Nephron progenitor cell (in vitro differentiated cells): ENCODE data around the gene SIDT1.

ENCODE experiments used
- DNase-seq: peaks from one replicate; pipeline ENCODE4 v3.0.0; 2021
- H3K27ac Mint-ChIP-seq: 2 replicates; pipeline ENCODE4 v1.8.0; 2021; ENCODE audit warnings: mild to moderate bottlenecking, moderate library complexity, mixed read lengths
- H3K27me3 Mint-ChIP-seq: 2 replicates; pipeline ENCODE4 v1.8.0; 2021; ENCODE audit warnings: mild to moderate bottlenecking, low read depth, mixed read lengths; ENCODE audit not compliant: poor library complexity
- H3K36me3 Mint-ChIP-seq: 2 replicates; pipeline ENCODE4 v1.8.0; 2021; ENCODE audit warnings: low read depth, mixed read lengths
- H3K4me1 Mint-ChIP-seq: 2 replicates; pipeline ENCODE4 v1.8.0; 2021; ENCODE audit warnings: mixed read lengths
- H3K4me3 Mint-ChIP-seq: 2 replicates; pipeline ENCODE4 v1.8.0; 2021; ENCODE audit warnings: mild to moderate bottlenecking, moderate library complexity, mixed read lengths
- H3K9me3 Mint-ChIP-seq: 2 replicates; pipeline ENCODE4 v1.8.0; 2021; ENCODE audit warnings: mild to moderate bottlenecking, moderate library complexity, mixed read lengths
- CTCF ChIP-seq: fragments of 200-600 bp; sonication (generic); IDR thresholded peaks from 2 replicates; pipeline ENCODE4 v1.5.0; 2021; ENCODE audit warnings: antibody characterized with exemption

The SIDT1 gene

GRCh38 chr3:113658107-113658506 lies 125.8 kb downstream of the SIDT1 start:
- Mint-ChIP-seq H3K27ac (no peak overlapping the region), H3K27me3 (no peaks in the 10 kb centered on the region), H3K4me1 (peaks cover 3% of the 10 kb centered on the region), H3K36me3 (peaks cover 71% of the 10 kb centered on the region), H3K4me3 (no peak overlapping the region), H3K9me3 (no peaks in the 10 kb centered on the region)
- no peak for TF ChIP-seq CTCF
- DNase-seq: no peak

- Mint-ChIP-seq H3K4me3 (no peak overlapping the region), H3K27ac (no peak overlapping the region), H3K9me3 (no peaks in the 10 kb centered on the region), H3K4me1 (peaks cover 11% of the 10 kb centered on the region), H3K36me3 (peaks cover 71% of the 10 kb centered on the region), H3K27me3 (no peaks in the 10 kb centered on the region)
- no peak for TF ChIP-seq CTCF
- DNase-seq: no peak
These were observed 126.8 kb downstream of the SIDT1 start for GRCh38 chr3:113659101-113659541.

GRCh38 chr3:113659996-113660395 lies 127.6 kb downstream of the SIDT1 start:
- H3K9me3 Mint-ChIP-seq: no peaks in the 10 kb centered on the region
- H3K27me3 Mint-ChIP-seq: no peaks in the 10 kb centered on the region
- peak overlapping the region; percentile 53 for H3K27ac Mint-ChIP-seq
- no peak for DNase-seq
- peaks cover 70% of the 10 kb centered on the region for H3K36me3 Mint-ChIP-seq
- H3K4me3 Mint-ChIP-seq: no peak overlapping the region
- peaks cover 11% of the 10 kb centered on the region for H3K4me1 Mint-ChIP-seq
- TF ChIP-seq CTCF: no peak

GRCh38 chr3:113660458-113660857 lies 128.1 kb downstream of the SIDT1 start:
- TF ChIP-seq CTCF: no peak
- Mint-ChIP-seq H3K27me3 (no peaks in the 10 kb centered on the region), H3K9me3 (no peaks in the 10 kb centered on the region), H3K4me3 (no peak overlapping the region), H3K4me1 (peaks cover 11% of the 10 kb centered on the region), H3K36me3 (peaks cover 70% of the 10 kb centered on the region), H3K27ac (peak overlapping the region; percentile 53)
- no peak for DNase-seq

GRCh38 chr3:113660896-113661295 lies 128.5 kb downstream of the SIDT1 start:
- TF ChIP-seq CTCF: no peak
- H3K36me3 Mint-ChIP-seq: peaks cover 65% of the 10 kb centered on the region

GRCh38 chr3:113662824-113663223 lies 130.5 kb downstream of the SIDT1 start:
- Mint-ChIP-seq H3K27ac (peak overlapping the region; percentile 60), H3K4me3 (no peak overlapping the region), H3K9me3 (no peaks in the 10 kb centered on the region), H3K4me1 (peaks cover 15% of the 10 kb centered on the region), H3K27me3 (no peaks in the 10 kb centered on the region), H3K36me3 (peaks cover 50% of the 10 kb centered on the region)
- no peak for TF ChIP-seq CTCF
- DNase-seq: no peak

More at GRCh38 chr3:113660896-113661295, 128.5 kb downstream of the SIDT1 start:
- peaks cover 11% of the 10 kb centered on the region for H3K4me1 Mint-ChIP-seq
- DNase-seq: no peak
- no peak overlapping the region for H3K4me3 Mint-ChIP-seq
- H3K9me3 Mint-ChIP-seq: no peaks in the 10 kb centered on the region
- H3K27me3 Mint-ChIP-seq: no peaks in the 10 kb centered on the region
- peak overlapping the region; percentile 31 for H3K27ac Mint-ChIP-seq
